ENCODE data around the gene PKP4. TPM values are rescaled to one million over a fixed set of nuclear protein-coding genes. Genes with fewer than 3 reads are reported as not detected.

Gene PKP4
- total RNA-seq, 2 donors from 2014 or later, result 44.7 to 56.5 TPM

DNA sequence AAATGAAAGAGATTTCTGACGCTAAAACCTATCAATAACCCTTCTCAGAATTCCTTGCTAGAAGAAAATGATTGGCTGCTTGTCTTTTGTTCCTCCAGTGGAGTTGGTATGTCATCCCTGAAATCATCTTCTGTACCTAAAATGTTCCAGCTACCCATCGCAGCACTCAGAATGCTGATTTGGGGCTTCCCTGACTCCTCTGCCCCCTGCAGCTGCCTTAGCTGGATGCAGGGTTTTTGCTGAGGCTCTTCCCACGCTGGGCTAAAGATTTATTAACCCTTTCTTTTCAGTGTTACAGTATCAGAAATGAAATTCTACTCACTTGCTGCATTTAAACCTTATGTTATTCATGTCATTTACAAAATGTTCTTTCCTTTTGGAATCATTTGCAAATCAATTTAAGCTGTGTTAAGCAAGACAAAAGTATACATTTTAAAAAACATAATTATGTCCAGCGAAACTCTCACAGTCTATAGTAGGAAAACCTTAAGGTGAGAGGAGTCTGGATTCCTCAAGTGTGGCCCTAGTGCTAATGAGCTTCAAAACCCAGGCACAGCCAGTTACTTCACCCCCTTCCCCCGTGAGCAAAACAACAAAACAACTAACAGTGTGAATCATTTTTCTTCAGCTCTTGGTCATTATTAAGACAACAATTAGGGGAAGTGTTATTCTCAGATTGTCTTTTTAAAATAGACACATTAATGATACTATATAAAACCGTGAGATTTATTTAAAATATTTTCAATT, 32.8 kb downstream of the PKP4 start:
- intact Hi-C loops (cut with DNase I), result no loop called here

DNA sequence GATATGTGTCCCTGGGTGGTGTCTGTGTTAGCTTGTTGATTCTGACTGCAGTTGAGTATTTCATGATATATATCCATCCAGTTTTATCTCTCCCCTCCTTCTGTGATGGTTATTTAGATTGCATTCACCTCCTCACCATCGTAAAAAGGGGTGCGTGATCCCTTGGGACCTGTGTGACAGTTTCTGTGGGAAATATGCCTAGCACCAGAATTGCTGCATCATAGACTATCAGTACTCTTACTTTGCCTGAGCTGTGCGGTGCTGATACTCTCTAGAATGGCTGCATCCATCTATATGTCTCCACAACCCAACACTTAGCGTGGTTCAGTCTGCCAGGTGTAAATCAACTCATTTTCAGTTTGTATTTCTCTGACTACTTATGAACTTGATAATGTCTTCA, 34.3 kb downstream of the PKP4 start:
- intact Hi-C loops (cut with DNase I), result no loop called here

More for the DNA sequence above, 32.8 kb downstream of the PKP4 start:
- no peak for DNase-seq (ENCODE audit: low spot score)

DNA sequence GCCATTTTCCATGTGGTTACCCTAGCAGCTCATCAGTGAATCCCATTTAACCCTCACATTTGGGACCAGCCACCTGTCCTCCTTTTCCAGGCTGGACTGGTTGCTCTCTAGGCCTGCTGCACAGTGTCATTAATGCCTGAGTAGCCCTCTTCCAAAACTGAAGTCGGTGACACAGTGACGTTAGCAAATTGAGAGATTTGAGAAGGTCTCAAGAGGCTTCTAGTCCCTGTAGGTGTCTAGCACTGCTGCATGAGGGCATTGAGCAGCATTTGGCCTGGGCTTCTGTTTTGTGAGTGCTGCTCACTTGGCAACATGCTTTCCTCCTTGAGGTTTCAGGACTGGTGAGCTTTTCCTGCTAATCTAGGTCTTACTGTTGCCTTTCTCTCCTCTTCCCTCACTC, 36.7 kb downstream of the PKP4 start:
- no peak for DNase-seq (ENCODE audit: low spot score)
- intact Hi-C loops (cut with DNase I), result no loop called here

More for the DNA sequence above, 34.3 kb downstream of the PKP4 start:
- DNase-seq (ENCODE audit: low spot score), result no peak

DNA sequence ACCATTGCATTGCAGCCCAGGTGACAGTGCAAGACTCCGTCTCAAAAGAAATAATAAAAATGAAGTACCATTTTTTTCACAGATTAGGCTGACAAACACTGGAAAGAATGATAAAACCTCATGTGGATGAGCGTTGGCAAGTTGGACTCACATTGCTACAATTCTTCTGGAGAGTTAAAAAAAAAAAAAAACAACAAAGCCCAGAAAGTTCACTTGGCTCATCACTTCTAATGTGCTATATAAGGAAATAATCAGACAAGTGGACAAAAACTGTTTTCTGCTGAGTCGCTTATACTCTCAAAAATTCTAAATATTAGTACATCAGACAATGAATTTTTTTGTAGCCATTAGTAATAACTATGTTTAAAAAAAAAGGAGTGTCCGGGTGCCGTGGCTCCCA, 38.4 kb downstream of the PKP4 start:
- intact Hi-C loops (cut with DNase I), result no loop called here
- DNase-seq (ENCODE audit: low spot score), result no peak

DNA sequence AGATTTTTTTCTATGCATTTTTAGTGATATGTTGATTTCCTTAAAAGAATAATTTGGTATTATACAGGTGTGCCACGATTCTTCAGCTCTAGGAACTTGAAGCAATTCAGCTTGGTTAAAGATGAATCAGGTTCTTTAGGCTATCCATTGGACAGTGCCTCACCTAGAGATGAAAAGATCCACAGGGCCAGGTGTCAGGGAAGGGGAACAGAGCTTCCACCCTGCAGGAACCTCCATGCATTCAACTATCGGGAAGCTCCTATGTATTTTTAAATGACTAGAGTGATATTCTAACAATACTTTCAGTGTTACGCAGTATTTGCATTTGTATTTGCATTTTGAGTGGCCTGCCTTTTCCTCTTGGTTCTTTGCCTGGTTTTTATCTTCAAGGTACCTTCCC, 40.2 kb downstream of the PKP4 start:
- intact Hi-C loops (cut with DNase I), result no loop called here
- DNase-seq (ENCODE audit: low spot score), result no peak

DNA sequence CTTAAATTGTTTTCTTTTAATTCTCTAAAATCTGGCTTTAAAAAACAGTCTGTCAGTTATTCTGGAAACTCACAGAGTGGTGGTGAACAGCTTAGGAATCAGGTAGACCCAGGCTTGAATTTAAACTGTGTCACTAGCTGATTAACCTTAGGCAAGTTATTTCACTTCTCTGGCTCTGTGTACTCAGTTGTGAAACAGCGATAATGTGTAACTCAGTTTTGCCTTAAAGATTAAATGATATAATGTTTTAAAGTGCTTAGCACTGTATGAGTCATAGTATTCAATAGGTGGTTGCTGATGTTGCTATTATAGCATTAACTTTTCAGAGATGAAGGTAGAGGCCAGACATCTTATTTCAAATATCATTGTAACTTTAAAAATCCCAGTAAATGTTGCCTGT, 40.7 kb downstream of the PKP4 start:
- DNase-seq (ENCODE audit: low spot score), result no peak
- intact Hi-C loops (cut with DNase I), result no loop called here

DNA sequence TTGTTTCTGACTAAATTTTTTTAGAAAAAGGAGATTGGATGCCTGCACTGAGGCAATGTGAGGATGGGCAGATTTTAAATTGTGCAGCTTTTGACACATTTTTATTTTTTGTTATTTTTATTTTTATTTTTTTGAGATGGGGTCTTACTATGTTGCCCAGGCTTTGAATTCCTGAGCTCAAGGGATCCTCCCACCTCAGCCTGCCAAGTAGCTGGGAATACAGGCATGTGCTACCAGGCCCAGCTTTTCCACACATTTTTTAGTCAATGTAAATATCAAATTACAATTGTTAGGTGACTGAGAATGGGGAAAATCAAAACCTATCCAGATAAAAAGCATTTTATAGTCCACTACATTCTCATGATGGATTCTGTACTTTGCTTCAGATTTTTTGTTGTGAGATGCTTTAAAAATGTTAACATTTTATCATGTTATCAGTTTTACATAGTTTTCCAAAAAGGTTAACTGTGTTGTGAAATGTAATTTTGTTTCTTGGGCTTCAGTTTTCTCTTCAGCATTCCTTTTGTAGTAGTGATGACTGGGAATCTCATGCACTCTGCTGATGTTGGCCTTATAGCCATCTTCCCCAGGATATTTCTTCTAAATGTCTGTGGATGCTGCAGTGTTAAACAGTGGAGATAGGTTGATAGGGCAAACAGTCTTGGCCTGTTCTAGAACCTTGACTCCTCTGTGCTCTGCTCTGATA, 41.4 kb downstream of the PKP4 start:
- no peak for DNase-seq (ENCODE audit: low spot score)
- intact Hi-C loops (cut with DNase I), result no loop called here

DNA sequence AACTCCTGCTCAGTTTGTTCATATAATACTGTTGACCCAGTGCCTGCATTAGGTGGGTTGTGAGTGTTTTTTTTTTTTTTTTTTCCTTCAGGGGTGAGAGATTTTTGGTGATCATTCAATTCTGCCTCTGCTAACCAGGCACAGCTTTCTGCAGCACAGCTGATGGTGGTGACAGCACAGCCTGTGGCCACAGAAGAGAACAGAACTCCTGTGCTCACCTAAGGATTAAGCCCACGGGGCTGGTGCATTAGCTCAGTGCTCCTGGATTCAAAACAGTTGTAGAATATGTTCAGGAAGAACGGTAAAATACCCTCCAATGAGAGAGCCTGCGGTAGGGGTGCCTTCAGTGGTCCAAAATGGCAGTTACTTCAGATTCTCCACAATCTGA, 42.0 kb downstream of the PKP4 start:
- DNase-seq (ENCODE audit: low spot score), result no peak
- intact Hi-C loops (cut with DNase I), result no loop called here

DNA sequence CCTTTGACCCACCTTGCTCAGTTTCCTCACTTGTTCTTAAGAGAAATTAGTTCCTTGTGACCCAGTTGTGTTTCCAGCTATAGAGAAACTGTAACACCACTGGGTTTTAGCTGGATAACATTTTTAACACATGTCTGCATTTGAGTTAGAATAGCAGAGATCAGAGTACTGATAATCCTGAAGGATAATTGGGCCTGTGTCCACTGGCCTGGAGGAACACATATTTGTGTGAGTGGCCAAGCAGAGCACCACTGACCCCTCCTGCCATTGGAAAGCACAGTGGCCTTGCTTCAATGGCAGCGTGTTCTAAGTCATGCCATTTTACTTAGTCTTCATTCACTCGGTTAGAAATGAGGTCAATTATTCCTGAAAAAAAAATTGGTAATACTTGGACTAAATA, 42.6 kb downstream of the PKP4 start:
- intact Hi-C loops (cut with DNase I), result no loop called here
- DNase-seq (ENCODE audit: low spot score), result no peak

DNA sequence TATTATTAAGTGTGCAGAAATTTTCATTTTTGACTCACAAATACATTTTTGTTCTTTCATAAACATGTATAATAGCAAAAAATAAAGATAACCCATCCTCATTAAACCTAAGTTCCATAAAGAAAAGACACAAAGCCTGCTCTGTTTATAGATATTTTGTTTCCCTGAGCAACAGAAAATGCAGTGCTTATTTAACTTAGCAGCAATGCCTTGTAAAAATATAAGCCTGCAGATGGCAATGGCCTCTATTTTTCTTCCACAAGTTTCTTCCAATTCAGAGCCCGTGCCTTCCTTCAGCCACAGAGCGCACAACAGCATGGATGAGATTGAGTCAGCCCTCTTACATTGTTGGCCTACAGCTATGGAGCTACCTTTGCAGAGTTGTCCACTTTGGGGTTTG, 43.6 kb downstream of the PKP4 start:
- intact Hi-C loops (cut with DNase I), result no loop called here
- DNase-seq (ENCODE audit: low spot score), result no peak

DNA sequence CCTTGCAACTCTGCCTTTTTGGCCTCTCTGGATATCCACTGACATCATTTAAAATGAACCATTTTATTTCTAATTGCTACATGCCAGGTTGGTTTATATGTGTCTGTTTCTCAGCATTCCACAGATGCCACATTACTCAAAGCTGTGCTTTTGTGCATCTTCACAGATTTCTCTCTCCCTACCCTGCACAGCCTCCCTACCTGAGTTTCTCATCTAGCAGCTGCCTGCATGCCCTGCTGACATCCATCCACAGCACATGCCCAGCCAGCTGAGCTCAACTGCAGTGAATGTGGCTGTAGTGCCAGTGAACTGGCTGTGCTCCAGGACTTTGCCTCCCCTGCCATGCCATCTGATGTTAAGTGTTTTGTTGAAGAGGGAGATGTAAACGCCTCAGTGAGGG, 44.5 kb downstream of the PKP4 start:
- DNase-seq (ENCODE audit: low spot score), result no peak
- intact Hi-C loops (cut with DNase I), result no loop called here

DNA sequence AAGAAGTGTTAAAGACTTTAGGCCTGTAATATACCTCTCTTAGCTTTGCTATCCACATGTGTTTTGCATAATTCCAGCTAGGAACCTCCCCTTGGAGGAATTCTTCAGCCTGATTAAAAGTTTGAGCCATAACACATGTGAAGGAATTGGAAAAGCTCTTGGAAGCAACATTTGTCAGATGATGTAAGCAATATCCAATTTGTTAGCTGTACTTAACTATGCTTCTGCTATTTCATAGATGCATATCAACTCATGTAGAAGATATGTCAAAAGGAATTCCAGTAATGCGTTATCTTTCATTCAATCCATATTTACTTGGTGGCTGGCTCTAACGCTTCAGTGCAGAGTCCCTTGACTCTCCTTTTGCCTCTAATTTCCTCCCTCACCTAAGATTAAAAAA, 46.2 kb downstream of the PKP4 start:
- no peak for DNase-seq (ENCODE audit: low spot score)
- intact Hi-C loops (cut with DNase I), result no loop called here

DNA sequence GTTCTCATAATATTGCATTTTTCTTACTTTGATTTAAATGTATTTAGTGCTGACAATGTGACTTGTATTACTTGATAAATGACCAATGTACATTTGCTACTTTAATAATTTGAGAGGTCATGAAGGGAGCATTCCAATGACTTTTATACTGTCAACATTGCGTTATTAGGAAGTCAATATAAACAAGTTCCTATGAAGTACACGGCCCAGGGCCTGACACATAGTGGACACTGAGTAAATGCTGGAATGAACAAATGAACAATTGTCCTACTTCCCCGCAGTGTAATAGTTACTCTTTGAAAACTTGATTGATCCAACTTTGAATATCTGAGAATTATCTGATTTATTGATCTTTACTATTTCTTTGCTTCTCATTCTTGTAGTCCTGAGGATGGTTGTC, 47.3 kb downstream of the PKP4 start:
- intact Hi-C loops (cut with DNase I), result no loop called here
- DNase-seq (ENCODE audit: low spot score), result no peak

DNA sequence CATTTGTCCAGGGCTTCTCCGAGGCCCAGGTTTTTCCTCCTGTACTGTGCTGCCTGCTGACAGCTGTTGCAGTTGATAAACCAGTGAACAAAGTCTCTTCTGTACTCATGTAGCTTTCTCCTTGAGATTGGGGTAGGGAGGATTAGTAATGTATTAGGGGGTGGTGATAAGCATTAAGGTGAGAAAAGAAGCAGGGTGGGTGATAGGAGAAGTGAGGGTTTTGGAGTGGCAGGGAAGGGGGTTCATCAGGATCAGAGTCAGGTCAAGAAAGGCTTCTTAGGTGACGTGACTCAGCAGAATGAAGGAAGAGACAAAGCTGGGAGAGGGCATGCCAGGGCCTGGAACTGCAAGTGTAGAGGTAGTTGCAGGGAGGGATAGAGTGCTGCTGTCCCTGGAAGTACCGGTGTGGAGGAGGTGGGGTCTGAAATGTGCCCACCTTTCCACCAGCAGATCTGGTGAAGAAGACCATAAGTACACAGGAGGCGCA, 48.7 kb downstream of the PKP4 start:
- intact Hi-C loops (cut with DNase I), result no loop called here

DNA sequence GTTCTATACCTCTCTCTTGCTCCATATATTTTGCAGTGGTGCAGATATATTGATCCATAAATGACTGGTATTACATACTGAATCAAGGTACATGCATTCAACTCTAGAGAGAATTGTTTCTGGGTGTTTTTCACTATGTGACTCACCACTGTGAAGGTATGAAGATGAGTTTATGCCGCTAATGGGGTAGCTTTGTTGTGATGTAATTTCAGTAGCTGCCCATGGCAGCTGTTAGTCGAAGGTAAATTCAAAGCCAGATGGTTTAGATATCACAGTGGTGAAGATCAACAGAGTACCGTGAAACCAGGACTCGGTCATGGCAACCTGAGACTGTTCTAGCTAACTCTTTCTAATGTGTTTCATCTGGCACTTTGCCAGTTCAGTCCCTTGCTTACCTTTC, 50.4 kb downstream of the PKP4 start:
- no peak for DNase-seq (ENCODE audit: low spot score)
- intact Hi-C loops (cut with DNase I), result no loop called here

More for the DNA sequence above, 48.7 kb downstream of the PKP4 start:
- DNase-seq (ENCODE audit: low spot score), result no peak

DNA sequence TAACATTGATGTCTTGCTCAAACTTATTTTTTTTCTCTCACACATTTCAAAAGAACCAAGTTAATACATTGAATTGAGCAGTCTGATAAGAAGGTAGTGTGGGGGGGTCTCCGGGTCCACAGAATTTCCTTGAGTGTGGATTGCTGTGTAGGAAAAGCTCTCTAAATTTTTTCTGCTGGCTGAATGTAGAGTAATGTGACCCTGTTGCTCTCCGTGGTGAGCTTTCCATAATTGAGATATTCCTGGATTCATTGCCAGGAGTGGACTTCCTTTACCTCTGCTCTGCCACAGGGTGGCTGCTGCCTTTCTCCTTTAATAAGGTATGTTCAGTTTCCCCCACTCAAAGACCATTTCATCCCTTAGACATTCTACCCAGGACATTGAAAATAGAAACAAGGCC, 50.9 kb downstream of the PKP4 start:
- intact Hi-C loops (cut with DNase I), result no loop called here
- DNase-seq (ENCODE audit: low spot score), result no peak

DNA sequence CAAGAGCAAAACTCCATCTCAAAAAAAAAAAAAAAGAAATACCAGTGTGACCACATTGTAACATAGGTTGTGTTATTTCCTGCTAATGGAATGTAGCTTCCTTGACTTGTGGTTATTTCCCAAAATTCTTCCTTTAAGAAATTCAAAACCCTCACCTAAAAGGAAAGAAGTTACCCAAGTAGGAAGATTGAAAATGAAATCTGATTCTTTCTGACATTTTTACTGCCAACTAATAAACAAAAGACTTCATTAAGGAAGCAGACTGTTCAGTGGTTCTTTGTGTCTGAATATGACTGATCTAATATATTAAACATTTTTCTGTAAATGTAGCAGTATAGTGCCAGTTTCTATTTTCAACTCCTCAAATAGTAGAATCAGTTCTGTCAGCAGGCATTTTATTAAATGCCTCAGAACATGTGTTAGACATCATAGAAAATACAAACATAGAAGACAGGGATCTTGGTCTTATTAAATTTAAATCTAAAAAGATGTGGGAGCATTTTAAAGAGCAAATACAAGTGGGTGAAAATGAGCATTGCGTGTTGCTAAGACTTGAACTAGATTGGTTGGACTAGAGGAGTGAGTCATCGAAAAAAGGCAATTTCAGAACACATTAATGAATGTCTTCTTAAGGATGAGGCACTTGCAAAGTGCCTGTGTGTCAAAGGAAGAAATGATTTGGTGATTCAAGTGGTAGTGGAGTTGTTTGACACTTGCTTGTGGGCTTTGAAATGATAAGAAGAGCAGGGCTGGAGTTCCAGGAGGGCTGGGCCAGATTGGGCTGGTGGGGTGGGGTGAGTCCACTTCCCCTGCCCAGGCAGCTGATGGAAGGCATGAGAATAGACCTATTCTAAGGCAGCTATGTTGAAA, 53.4 kb downstream of the PKP4 start:
- intact Hi-C loops (cut with DNase I), result no loop called here
- DNase-seq (ENCODE audit: low spot score), result no peak

DNA sequence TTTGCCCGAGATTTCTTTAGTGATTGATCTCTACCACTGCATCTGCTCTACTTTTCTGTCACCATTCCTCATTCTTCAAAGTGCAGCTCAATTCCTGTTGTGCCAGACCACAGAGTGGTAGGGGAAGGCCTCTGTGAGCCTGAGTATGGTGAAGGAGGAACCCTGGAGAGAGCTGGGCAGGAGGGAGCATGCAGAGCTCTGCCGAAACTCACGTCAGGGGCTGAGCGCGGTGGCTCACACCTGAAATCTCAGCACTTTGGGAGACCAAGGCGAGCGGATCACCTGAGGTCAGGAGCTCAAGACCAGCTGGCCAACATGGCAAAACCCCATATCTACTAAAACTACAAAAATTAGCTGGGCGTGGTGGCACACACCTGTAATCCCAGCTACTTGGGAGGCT, 54.1 kb downstream of the PKP4 start:
- intact Hi-C loops (cut with DNase I), result no loop called here
- DNase-seq (ENCODE audit: low spot score), result peak; percentile 58

DNA sequence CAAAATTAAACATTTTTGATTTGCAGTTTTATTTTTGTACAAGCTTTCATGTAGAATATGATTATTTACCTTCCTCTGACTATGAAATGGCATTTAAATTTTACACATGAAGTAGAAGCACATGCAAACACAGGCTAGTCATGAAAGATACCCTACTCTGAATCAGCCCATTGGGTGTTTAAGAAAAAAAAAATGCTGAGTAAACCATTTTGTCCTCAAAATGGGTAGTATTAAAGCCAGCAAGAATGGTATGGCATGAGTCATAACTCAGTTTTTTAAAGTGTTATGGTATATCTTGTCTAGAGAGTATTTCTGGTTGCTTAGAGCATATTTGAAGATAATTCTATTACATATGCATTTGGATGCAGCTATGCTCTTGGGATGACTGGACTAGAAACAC, 55.0 kb downstream of the PKP4 start:
- DNase-seq (ENCODE audit: low spot score), result no peak
- intact Hi-C loops (cut with DNase I), result no loop called here

DNA sequence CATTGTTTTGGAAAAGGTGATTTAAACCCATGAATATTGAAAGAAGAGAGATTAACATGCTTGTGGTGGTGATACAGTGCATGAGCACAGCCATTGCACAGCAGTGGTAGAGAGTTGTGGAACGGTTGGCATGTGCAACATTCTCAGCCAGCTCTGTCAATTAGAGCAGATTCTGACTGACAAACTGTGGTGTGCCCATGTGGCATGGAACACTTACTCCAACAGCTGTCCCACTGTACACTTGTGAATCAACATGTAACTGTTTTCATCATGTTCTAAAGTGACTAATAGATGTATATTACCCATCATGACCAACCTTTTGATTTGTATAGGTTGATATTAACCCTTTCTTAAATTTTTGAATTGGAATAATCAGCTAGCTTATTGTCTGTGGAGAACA, 55.6 kb downstream of the PKP4 start:
- DNase-seq (ENCODE audit: low spot score), result no peak
- intact Hi-C loops (cut with DNase I), result no loop called here

Data from posterior vena cava (tissue), 2 donors.